ENCODE measurements around the gene MRRF.

Gene MRRF

GRCh38 chr9:122332644-122333043, 68.0 kb downstream of the MRRF start:
- DNase-seq (ENCODE audit: low read depth), result no peak

GRCh38 chr9:122333169-122333808, 68.6 kb downstream of the MRRF start:
- DNase-seq (ENCODE audit: low read depth), result no peak

- DNase-seq (ENCODE audit: low read depth), result no peak
Observed at GRCh38 chr9:122334916-122335315, 70.2 kb downstream of the MRRF start.

GRCh38 chr9:122336189-122336588, 71.5 kb downstream of the MRRF start:
- DNase-seq (ENCODE audit: low read depth), result no peak

- no peak for DNase-seq (ENCODE audit: low read depth)
Observed at GRCh38 chr9:122336866-122337555, 72.3 kb downstream of the MRRF start.

GRCh38 chr9:122337556-122337929, 72.9 kb downstream of the MRRF start:
- no peak for DNase-seq (ENCODE audit: low read depth)

- DNase-seq (ENCODE audit: low read depth), result no peak
Observed at GRCh38 chr9:122338536-122338935, 73.9 kb downstream of the MRRF start.

GRCh38 chr9:122338994-122339393, 74.3 kb downstream of the MRRF start:
- no peak for DNase-seq (ENCODE audit: low read depth)

- DNase-seq (ENCODE audit: low read depth), result no peak
Observed at GRCh38 chr9:122339579-122339978, 74.9 kb downstream of the MRRF start.

GRCh38 chr9:122340161-122340560, 75.5 kb downstream of the MRRF start:
- no peak for DNase-seq (ENCODE audit: low read depth)

GRCh38 chr9:122342323-122343050, 77.8 kb downstream of the MRRF start:
- no peak for DNase-seq (ENCODE audit: low read depth)

GRCh38 chr9:122346478-122347347, 82.0 kb downstream of the MRRF start:
- DNase-seq (ENCODE audit: low read depth), result no peak

- no peak for DNase-seq (ENCODE audit: low read depth)
Observed at GRCh38 chr9:122347348-122348287, 82.9 kb downstream of the MRRF start.

- no peak for DNase-seq (ENCODE audit: low read depth)
Observed at GRCh38 chr9:122348288-122348777, 83.7 kb downstream of the MRRF start.

- DNase-seq (ENCODE audit: low read depth), result no peak
Observed at GRCh38 chr9:122348791-122349190, 84.1 kb downstream of the MRRF start.

GRCh38 chr9:122349201-122349600, 84.5 kb downstream of the MRRF start:
- DNase-seq (ENCODE audit: low read depth), result no peak

GRCh38 chr9:122350577-122351355, 86.1 kb downstream of the MRRF start:
- DNase-seq (ENCODE audit: low read depth), result no peak

- DNase-seq (ENCODE audit: low read depth), result no peak
Observed at GRCh38 chr9:122354536-122355199, 90.0 kb downstream of the MRRF start.

- DNase-seq (ENCODE audit: low read depth), result no peak
Observed at GRCh38 chr9:122355336-122355875, 90.7 kb downstream of the MRRF start.
